Neural crest cell (in vitro differentiated cells): ENCODE results near the gene MEGF6. TPM values are rescaled to one million over a fixed set of nuclear protein-coding genes. Genes with fewer than 3 reads are reported as not detected.

Experiments
- DNase-seq: peaks from one replicate; pipeline ENCODE4 v3.0.0; 2021; ENCODE audit warnings: low read depth, mixed read lengths, low spot score
- H3K27ac Mint-ChIP-seq: one replicate; pipeline ENCODE4 v1.8.0; 2021; ENCODE audit warnings: mild to moderate bottlenecking, mixed read lengths; ENCODE audit not compliant: unreplicated experiment
- H3K27me3 Mint-ChIP-seq: 2 replicates; pipeline ENCODE4 v1.8.0; 2021; ENCODE audit warnings: low read depth, mild to moderate bottlenecking, mixed read lengths
- H3K36me3 Mint-ChIP-seq: 2 replicates; pipeline ENCODE4 v1.8.0; 2021; ENCODE audit warnings: low read depth, mild to moderate bottlenecking, mixed read lengths
- H3K4me1 Mint-ChIP-seq: 2 replicates; pipeline ENCODE4 v1.8.0; 2021; ENCODE audit warnings: mixed read lengths
- H3K4me3 Mint-ChIP-seq: one replicate; pipeline ENCODE4 v1.8.0; 2021; ENCODE audit warnings: mild to moderate bottlenecking, mixed read lengths
- H3K9me3 Mint-ChIP-seq: 2 replicates; pipeline ENCODE4 v1.8.0; 2021; ENCODE audit warnings: mixed read lengths
- total RNA-seq: library from RNA; stranded (reverse); gene quantifications from 2 replicates; pipeline ENCODE4 v1.2.1, GENCODE V29; 2021
- TF ChIP-seq, protein P1 (sequence below): fragments of 200-600 bp; sonication (generic); conservative IDR thresholded peaks from 2 replicates; pipeline ENCODE4 v1.5.0; 2021; ENCODE audit warnings: antibody characterized with exemption, mild to moderate bottlenecking

MEGF6 gene
- total RNA-seq, 1 donor from 2014 or later: 36.7 TPM

DNA sequence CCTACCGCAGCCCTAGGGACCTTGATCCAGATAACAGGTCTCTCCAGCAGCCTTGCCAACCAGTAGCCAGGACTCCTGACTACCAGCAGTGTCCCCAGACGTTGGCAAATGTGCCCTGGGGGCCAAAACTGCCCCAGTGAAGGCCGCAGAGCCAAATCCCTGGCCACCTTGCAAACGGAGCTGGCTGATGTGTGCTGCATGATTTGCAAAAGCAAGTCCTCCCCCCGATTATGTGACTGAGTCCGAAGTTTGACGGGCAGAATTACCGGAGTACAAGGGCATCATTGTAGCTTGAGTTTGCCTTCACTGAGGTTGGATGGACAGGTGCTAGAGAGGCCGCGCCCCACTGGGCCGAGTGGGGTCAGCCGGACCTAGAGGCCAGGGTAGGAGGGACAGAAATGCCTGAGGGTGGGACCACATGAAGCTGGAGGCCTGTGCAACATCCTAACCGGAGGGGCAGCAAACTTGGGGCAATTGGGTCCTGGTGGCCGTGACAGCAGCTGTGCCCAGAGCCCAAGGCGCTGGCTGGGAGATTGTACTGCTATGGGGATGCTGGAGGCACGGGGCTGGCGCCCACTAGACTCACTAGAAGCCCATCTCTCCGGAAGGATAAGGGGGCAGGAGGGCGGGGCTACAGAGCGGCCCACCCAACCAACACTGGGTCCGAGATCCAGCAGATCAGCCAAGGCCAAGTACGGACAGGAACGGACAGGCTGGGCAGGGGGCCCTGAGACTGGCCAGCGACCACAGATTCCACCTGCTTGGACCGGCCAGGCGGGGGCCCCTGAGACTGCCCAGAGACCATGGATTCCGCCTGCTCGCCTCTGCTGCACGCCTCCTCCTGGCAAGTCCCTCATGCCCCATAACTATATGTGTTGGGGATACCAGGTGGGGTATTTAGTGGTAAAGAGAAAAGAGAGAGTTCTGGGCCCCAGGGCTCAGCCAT is 154.1 kb downstream of the MEGF6 start:
- no peaks in the 10 kb centered on the region for H3K27me3 Mint-ChIP-seq
- H3K36me3 Mint-ChIP-seq: no peaks in the 10 kb centered on the region
- TF ChIP-seq, protein P1, sequence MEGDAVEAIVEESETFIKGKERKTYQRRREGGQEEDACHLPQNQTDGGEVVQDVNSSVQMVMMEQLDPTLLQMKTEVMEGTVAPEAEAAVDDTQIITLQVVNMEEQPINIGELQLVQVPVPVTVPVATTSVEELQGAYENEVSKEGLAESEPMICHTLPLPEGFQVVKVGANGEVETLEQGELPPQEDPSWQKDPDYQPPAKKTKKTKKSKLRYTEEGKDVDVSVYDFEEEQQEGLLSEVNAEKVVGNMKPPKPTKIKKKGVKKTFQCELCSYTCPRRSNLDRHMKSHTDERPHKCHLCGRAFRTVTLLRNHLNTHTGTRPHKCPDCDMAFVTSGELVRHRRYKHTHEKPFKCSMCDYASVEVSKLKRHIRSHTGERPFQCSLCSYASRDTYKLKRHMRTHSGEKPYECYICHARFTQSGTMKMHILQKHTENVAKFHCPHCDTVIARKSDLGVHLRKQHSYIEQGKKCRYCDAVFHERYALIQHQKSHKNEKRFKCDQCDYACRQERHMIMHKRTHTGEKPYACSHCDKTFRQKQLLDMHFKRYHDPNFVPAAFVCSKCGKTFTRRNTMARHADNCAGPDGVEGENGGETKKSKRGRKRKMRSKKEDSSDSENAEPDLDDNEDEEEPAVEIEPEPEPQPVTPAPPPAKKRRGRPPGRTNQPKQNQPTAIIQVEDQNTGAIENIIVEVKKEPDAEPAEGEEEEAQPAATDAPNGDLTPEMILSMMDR: no peak
- peak overlapping the region; percentile 43 for H3K27ac Mint-ChIP-seq
- no peak for DNase-seq
- H3K4me3 Mint-ChIP-seq: peak overlapping the region; percentile 65
- peaks cover 45% of the 10 kb centered on the region for H3K4me1 Mint-ChIP-seq
- no peaks in the 10 kb centered on the region for H3K9me3 Mint-ChIP-seq

DNA sequence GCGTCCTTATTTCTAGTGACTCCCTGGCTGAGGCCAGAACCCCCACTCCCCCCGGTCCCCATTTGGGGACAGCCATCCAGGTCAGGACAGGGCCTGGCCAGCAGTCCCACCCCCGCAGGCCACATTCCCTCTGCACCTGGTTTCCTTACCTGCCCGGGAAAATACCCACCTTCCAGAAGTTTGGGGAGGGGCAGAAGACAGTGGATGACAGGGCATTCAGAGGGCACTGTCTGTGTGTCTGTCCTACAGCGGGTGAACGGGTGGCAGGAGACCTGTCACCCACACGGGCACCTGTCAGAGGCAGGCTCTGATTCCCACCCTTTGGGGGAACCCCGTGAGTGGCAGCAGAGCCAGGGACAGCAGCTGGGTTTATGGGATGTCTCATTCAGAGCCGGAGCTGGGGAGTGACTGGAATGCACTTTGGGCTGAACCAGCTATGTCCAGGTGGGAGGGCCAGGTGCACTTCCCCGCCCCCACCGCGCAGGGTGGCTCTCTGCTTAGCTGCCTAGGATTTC is 154.8 kb downstream of the MEGF6 start:
- Mint-ChIP-seq H3K4me1 (peaks cover 45% of the 10 kb centered on the region), H3K27ac (no peak overlapping the region), H3K4me3 (no peak overlapping the region), H3K9me3 (no peaks in the 10 kb centered on the region), H3K36me3 (no peaks in the 10 kb centered on the region), H3K27me3 (no peaks in the 10 kb centered on the region)
- TF ChIP-seq, protein P1: no peak
- DNase-seq: no peak

DNA sequence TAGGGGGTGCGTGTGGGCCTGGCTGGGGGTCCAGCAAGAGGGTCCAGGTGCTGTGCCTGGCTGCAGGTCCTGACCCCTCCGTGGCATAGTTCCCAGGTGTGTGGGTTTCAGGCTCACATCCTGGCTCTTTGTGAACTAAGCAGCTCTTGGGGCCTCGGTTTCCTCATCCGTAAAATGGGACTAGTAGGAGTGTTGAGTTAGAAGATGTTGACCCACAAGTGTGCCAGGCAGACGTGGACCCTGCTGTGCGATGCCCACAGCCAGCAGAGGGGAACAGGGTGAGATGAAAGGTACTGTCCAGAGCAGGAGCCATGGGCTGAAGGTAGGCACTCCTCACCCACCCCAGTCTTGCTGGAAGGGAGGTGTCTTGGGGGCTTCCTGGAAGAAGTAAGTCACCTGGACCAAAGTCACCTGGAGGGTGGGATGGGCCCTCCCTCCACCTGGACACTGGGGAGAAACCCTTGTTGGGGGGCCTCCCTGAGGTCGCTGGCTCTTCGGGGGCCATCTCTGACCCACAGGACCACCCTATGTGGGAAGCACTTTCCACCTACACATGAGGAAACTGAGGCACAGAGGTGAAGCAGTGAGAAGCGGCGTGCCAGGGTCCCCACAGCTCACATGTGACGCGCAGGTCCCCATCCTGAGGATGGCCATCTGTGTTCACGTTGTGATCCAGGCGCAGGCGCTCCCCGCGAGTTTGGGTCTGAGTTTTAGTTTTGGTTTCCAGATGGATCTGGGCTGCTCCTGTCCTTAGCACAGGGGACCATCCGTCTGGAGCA is 155.4 kb downstream of the MEGF6 start:
- H3K4me3 Mint-ChIP-seq: no peak overlapping the region
- H3K27me3 Mint-ChIP-seq: peaks cover 3% of the 10 kb centered on the region
- DNase-seq: no peak
- TF ChIP-seq, protein P1: no peak
- no peaks in the 10 kb centered on the region for H3K36me3 Mint-ChIP-seq
- H3K4me1 Mint-ChIP-seq: peaks cover 45% of the 10 kb centered on the region
- no peaks in the 10 kb centered on the region for H3K9me3 Mint-ChIP-seq
- H3K27ac Mint-ChIP-seq: no peak overlapping the region

DNA sequence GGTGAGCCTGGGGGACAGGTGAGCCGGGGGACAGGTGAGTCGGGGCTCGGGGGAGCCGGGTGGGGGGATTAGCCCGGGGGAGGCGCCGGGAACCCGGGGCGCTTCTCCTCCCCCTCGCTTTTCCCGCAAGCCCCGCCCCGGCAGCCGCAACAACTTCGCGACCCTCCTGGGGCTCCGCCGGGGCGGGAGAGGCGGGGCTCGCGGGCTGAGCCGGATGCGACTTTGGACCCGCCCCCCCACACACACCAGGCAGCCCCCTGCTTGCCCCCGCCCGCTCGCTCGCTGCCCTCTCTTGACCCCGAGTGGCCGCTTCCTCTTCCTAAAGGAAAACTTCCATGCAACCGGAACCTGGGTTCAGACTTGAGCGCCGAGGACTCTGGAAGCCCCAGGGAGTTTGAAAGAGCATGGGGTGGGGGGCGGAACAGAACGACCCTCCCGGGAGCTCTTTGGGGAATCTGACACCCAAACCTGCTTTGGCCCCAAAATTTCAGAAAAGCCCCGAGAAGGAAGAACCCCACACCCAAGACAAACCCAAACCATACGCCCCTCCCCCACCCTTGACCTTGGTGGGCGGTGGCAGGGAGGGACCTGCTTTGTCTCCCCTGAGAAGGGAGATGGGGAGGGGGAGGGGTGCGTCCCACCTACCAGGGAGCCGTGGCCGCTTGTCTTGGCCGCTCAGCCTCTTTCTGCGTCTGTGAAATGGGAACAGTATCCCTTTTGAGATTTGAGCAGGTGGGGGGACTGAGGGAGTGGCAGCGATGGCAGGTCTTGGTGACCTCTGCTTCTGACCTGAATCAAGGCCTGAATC is 156.3 kb downstream of the MEGF6 start:
- H3K27me3 Mint-ChIP-seq: peaks cover 3% of the 10 kb centered on the region
- H3K36me3 Mint-ChIP-seq: no peaks in the 10 kb centered on the region
- no peaks in the 10 kb centered on the region for H3K9me3 Mint-ChIP-seq
- TF ChIP-seq, protein P1: no peak
- DNase-seq: peak; percentile 68
- peak overlapping the region; percentile 81 for H3K4me3 Mint-ChIP-seq
- H3K4me1 Mint-ChIP-seq: peaks cover 37% of the 10 kb centered on the region
- H3K27ac Mint-ChIP-seq: no peak overlapping the region
